ENCODE data around the gene ZFP62. TPM values are rescaled to one million over a fixed set of nuclear protein-coding genes. Genes with fewer than 3 reads are reported as not detected.

The ZFP62 gene
- total and polyA plus RNA-seq, 2 of the 8 experiments (the other 6 are each of a cell fraction or from before 2014, with no cell fraction given): 9.3 to 38.5 TPM

DNA sequence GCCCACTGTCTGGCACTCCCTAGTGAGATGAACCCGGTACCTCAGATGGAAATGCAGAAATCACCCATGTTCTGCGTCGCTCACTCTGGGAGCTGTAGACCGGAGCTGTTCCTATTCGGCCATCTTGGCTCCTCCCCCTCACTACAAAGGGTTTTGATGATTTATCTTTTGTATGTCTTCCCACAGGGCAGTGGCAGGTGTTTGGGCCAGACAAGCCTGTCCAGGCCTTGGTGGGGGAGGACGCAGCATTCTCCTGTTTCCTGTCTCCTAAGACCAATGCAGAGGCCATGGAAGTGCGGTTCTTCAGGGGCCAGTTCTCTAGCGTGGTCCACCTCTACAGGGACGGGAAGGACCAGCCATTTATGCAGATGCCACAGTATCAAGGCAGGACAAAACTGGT, 47.3 kb upstream of the ZFP62 start:
- WGBS, 2 experiments (ENCODE audit: extremely low coverage in 1 of 2, insufficient coverage in 1 of 2, insufficient read length in 1 of 2, insufficient replicate concordance in 2 of 2, low coverage in 1 of 2, low lambda C conversion rate in 2 of 2, missing lambda C conversion rate in 1 of 2): 87% methylated on average over 5 of the region's 9 CpGs; no CpG with 5 or more reads in 1 of the 2 experiments
- H3K4me2 ChIP-seq (ENCODE audit: insufficient read depth in 1 of 2, low read depth in 2 of 2, low read length in 2 of 2): peak overlapping the region; percentile 23 to 51; a peak in 2 of 4 replicates
- no peaks in the 10 kb centered on the region for H3K23me2 ChIP-seq (ENCODE audit: low read depth, low read length)
- peak overlapping the region; percentile 74 for H3K4ac ChIP-seq (replicated peaks; ENCODE audit: insufficient read length, low read depth, low read length)
- DNase-seq (ENCODE audit: low read depth in 1 of 2, low spot score in 2 of 2) (peak in 1 of 2 experiments; percentile 56), FAIRE-seq (no peak)
- peak overlapping the region; percentile 92; the same call in 1 of the 2 replicates for H4K8ac ChIP-seq (ENCODE audit: extremely low read depth, insufficient read depth, low read length)
- peak overlapping the region; percentile 93; the same call in 1 of the 2 replicates for H2BK12ac ChIP-seq (ENCODE audit: low read depth, low read length)
- peak overlapping the region; percentile 71 for H3K18ac ChIP-seq (ENCODE audit: extremely low read depth, low read length)
- peak overlapping the region in 1 of 4 experiments; percentile 35; a peak in 1 of 8 replicates for H3K4me3 ChIP-seq (ENCODE audit: extremely low read depth in 1 of 4, insufficient read depth in 2 of 4, low read depth in 3 of 4, low read length in 4 of 4)
- H2BK5ac ChIP-seq (ENCODE audit: low read depth, low read length): peak overlapping the region; percentile 84; the same call in 1 of the 2 replicates
- POLR2A ChIA-PET (ENCODE audit: partially characterized antibody): no interaction called here
- peak overlapping the region; percentile 90 for H4K91ac ChIP-seq (replicated peaks; ENCODE audit: insufficient read length, low read length)
- CTCF ChIA-PET (ENCODE audit: partially characterized antibody): no interaction called here
- no peak overlapping the region for H3K27ac ChIP-seq (ENCODE audit: low read depth, low read length)
- peak overlapping the region; percentile 1 for H4K5ac ChIP-seq (ENCODE audit: insufficient read length, low read depth, low read length)
- peak overlapping the region; percentile 98 for H3K14ac ChIP-seq (ENCODE audit: insufficient read length)
- H3K79me2 ChIP-seq (ENCODE audit: control insufficient read depth in 1 of 2, insufficient read depth in 2 of 2, low read length in 2 of 2): no peaks in the 10 kb centered on the region
- H2BK20ac ChIP-seq (ENCODE audit: low read length): peak overlapping the region; percentile 16; the same call in 1 of the 2 replicates
- no peaks in the 10 kb centered on the region for H3K36me3 ChIP-seq (ENCODE audit: control insufficient read depth in 2 of 4, insufficient read depth in 4 of 4, low read length in 3 of 4)
- peaks cover 0 to 8% (median 6%) of the 10 kb centered on the region in 4 experiments; a peak in 5 of 7 replicates for H3K4me1 ChIP-seq (replicated peaks in 1 of 4; ENCODE audit: control insufficient read depth in 3 of 4, insufficient read depth in 4 of 4, low read length in 3 of 4)
- H3K9ac ChIP-seq (replicated peaks in 1 of 4; ENCODE audit: extremely low read depth in 1 of 4, low read depth in 3 of 4, low read length in 3 of 4): no peak overlapping the region
- peak overlapping the region; percentile 68 for H2BK120ac ChIP-seq (replicated peaks; ENCODE audit: low read depth, low read length)
- no peak overlapping the region for H2AK5ac ChIP-seq (ENCODE audit: low read depth, low read length)
- no peak overlapping the region for H3K56ac ChIP-seq (replicated peaks; ENCODE audit: insufficient read length, low read depth, low read length)
- H3K9me3 ChIP-seq (ENCODE audit: insufficient read depth in 2 of 2, low read depth in 1 of 2, low read length in 1 of 2): 0 out of 4 replicates have a peak, but pooled peaks cover 2 to 4% of the 10 kb centered on the region in 2 experiments
- H3K79me1 ChIP-seq (ENCODE audit: low read depth, low read length): no peaks in the 10 kb centered on the region
- H3K27me3 ChIP-seq (replicated peaks in 1 of 4; ENCODE audit: control insufficient read depth in 3 of 4, extremely low read depth in 1 of 4, insufficient read depth in 3 of 4, low read length in 3 of 4): no peaks in the 10 kb centered on the region
- peak overlapping the region; percentile 76; the same call in 1 of the 2 replicates for H2BK15ac ChIP-seq (ENCODE audit: low read length)
- no peaks in the 10 kb centered on the region for H4K20me1 ChIP-seq (replicated peaks in 1 of 2; ENCODE audit: control insufficient read depth in 1 of 2, insufficient read depth in 2 of 2, low read length in 2 of 2)
- TF ChIP-seq SIX5 (IDR thresholded peaks at IDR 0.05; ENCODE audit: low read depth, low read length) (no peak), KDM1A (IDR thresholded peaks at IDR 0.05; ENCODE audit: borderline replicate concordance, low read length) (no peak), RXRA (IDR thresholded peaks at IDR 0.05; ENCODE audit: insufficient read depth, low read depth, low read length) (no peak), SP1 (IDR thresholded peaks at IDR 0.05; ENCODE audit: low read depth, low read length) (no peak), KDM5A (IDR thresholded peaks at IDR 0.05; ENCODE audit: low read length) (no peak), EP300 (IDR thresholded peaks at IDR 0.05; ENCODE audit: borderline replicate concordance in 1 of 2, low read depth in 2 of 2, low read length in 2 of 2) (no peak), POLR2A (IDR thresholded peaks at IDR 0.05; ENCODE audit: control extremely low read depth in 1 of 2, low read depth in 2 of 2, low read length in 2 of 2) (no peak), POU5F1 (IDR thresholded peaks at IDR 0.05; ENCODE audit: low read depth, low read length) (no peak), CBX5 (IDR thresholded peaks at IDR 0.05; ENCODE audit: low read depth, low read length) (no peak)
- H3K23ac ChIP-seq (ENCODE audit: insufficient read length): no peak overlapping the region
- H2AFZ ChIP-seq (ENCODE audit: low read length): 0 out of 2 replicates have a peak overlapping the region, but pooled peaks have one; percentile 51

Data from H1 (cell line).